ENCODE measurements around the gene OR5H6.
"Not testable (repeated sequence)": the region's sequence is repeated elsewhere in the genome, so short reads cannot be mapped to it uniquely, and the experiment has no call there.

The OR5H6 gene

GRCh38 chr3:98263944-98264343 lies at the start of gene OR5H6:
Gene OR5H6, plus strand, starts transcription at chr3:98264244. Its CDS starts 89 bp downstream, at chr3:98264333.
- DNase-seq (ENCODE audit: low spot score), result no peak

- no peak for DNase-seq (ENCODE audit: low spot score)
These were observed 49.0 kb upstream of the OR5H6 start for GRCh38 chr3:98215051-98215450.

- no peak for DNase-seq (ENCODE audit: low spot score)
These were observed 40.0 kb upstream of the OR5H6 start for GRCh38 chr3:98223907-98224672.

GRCh38 chr3:98232489-98232888 lies 31.6 kb upstream of the OR5H6 start:
- no peak for DNase-seq (ENCODE audit: low spot score)

- no peak for DNase-seq (ENCODE audit: low spot score)
These were observed 30.6 kb upstream of the OR5H6 start for GRCh38 chr3:98233468-98233867.

- DNase-seq (ENCODE audit: low spot score), result no peak
These were observed 23.9 kb upstream of the OR5H6 start for GRCh38 chr3:98240131-98240530.

- DNase-seq (ENCODE audit: low spot score), result no peak
These were observed 21.9 kb upstream of the OR5H6 start for GRCh38 chr3:98242155-98242554.

GRCh38 chr3:98243843-98244242 lies 20.2 kb upstream of the OR5H6 start:
- no peak for DNase-seq (ENCODE audit: low spot score)

GRCh38 chr3:98246142-98246541 lies 17.9 kb upstream of the OR5H6 start:
- no peak for DNase-seq (ENCODE audit: low spot score)

GRCh38 chr3:98256026-98256425 lies 8.0 kb upstream of the OR5H6 start:
- DNase-seq (ENCODE audit: low spot score), result not testable (repeated sequence)

GRCh38 chr3:98259707-98260106 lies 4.3 kb upstream of the OR5H6 start:
- peak; percentile 10 for DNase-seq (ENCODE audit: low spot score)

GRCh38 chr3:98262046-98262445 lies 2.0 kb upstream of the OR5H6 start:
- DNase-seq (ENCODE audit: low spot score), result no peak

- DNase-seq (ENCODE audit: low spot score), result no peak
These were observed 5.8 kb downstream of the OR5H6 start for GRCh38 chr3:98269846-98270245.

GRCh38 chr3:98272126-98272525 lies 8.1 kb downstream of the OR5H6 start:
- no peak for DNase-seq (ENCODE audit: low spot score)

- no peak for DNase-seq (ENCODE audit: low spot score)
These were observed 10.9 kb downstream of the OR5H6 start for GRCh38 chr3:98274914-98275313.

GRCh38 chr3:98282205-98282604 lies 18.2 kb downstream of the OR5H6 start, which contains the start of gene OR5H2:
Gene OR5H2, plus strand, starts transcription at chr3:98282505. Its CDS starts 398 bp downstream, at chr3:98282903.
- DNase-seq (ENCODE audit: low spot score), result no peak

GRCh38 chr3:98290916-98291315 lies 26.9 kb downstream of the OR5H6 start:
- DNase-seq (ENCODE audit: low spot score), result no peak

GRCh38 chr3:98291332-98291957 lies 27.4 kb downstream of the OR5H6 start:
- no peak for DNase-seq (ENCODE audit: low spot score)
